Hematopoietic multipotent progenitor cell treated with erythropoietin and hydrocortisone succinate and interleukin-3 and kit ligand, for 17 days (in vitro differentiated cells): ENCODE data around the gene SMAD3.

Experiments used
- DNase-seq: peaks from one replicate; pipeline ENCODE4 v3.0.0-alpha.2; 2015; ENCODE audit warnings: low spot score

Gene SMAD3

DNA sequence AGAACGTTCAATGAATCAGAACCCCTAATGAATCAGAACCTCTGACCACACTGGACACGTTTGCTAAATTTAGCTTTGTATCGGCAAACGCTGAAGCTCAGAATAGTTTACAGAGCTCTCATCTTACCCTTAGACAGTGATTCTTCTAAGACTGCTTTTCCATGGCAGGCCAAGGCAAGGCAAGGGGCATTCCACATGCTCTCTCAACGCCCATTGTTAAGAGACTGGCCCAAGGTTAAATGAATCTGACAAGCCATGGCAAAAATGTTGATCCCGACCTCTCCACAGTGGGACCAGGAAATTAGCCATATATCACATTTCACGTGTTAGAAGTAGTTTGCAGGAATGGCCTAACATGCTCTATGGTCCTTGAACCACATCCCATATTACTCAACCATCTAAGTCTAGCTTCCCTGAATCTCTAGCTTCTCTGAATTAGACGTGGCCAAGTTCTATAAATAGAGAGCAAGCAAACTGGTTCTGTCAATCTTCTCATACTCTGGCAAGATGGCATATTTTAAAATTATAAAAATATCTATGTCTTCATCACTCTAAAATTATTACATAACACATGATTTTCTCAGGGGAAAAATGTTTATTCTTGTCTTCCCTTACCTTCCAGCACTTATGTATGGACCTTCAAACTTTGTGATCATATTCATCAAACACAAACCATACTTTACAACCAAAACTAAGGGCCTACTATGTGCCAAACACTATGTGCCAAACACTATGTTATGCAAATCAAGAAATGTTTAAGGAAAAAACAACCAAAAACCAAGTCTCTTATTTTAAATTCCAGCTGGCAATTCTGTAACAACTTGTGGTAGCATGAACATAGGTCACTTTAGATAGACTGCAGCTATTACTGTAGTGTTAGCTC lies 134.7 kb downstream of the SMAD3 start:
- no peak for DNase-seq

- DNase-seq = no peak
Observed at GRCh38 chr15:67201136-67201535, 135.7 kb downstream of the SMAD3 start.

DNA sequence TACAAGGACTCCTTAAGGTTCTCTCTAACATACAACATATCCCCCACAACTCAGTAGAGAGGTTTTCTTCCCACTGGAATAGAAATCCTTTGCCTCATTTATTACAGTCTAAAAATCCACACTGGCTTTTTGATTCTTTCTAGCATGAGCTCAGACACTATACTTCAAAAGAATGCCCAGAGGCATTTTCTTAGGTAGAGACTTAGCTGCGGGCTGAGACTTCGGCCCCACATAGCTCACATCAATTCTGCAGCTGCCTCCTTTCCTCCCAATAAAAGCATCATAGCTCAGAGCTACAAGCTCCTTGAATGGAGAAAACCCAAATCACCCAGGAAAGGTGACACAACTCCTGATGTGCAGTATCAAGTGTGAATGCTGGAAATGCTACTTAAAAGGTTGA lies 136.7 kb downstream of the SMAD3 start:
- DNase-seq = no peak

GRCh38 chr15:67202991-67203390 lies 137.6 kb downstream of the SMAD3 start:
- DNase-seq = no peak

- DNase-seq = no peak
Observed at GRCh38 chr15:67207555-67208207, 142.3 kb downstream of the SMAD3 start.

DNA sequence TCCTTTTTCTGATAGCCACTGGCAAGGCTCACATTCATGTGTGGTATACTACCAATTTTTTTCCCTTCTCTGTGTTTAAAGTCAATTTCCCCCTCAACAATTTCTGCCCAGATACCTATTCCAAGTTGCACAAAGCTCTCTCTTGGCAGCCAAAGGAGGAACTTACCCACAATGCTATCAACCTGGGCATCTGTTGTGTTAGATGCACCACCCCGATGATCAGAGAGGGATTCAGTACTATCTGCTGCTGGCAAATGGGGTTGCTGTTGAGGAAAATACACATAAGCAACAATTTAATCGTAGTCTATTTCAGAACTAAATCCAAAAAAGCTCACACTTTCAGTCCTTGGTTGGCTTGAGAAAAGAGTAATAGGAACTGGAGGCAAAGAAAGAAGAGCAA lies 143.0 kb downstream of the SMAD3 start:
- DNase-seq = no peak

DNA sequence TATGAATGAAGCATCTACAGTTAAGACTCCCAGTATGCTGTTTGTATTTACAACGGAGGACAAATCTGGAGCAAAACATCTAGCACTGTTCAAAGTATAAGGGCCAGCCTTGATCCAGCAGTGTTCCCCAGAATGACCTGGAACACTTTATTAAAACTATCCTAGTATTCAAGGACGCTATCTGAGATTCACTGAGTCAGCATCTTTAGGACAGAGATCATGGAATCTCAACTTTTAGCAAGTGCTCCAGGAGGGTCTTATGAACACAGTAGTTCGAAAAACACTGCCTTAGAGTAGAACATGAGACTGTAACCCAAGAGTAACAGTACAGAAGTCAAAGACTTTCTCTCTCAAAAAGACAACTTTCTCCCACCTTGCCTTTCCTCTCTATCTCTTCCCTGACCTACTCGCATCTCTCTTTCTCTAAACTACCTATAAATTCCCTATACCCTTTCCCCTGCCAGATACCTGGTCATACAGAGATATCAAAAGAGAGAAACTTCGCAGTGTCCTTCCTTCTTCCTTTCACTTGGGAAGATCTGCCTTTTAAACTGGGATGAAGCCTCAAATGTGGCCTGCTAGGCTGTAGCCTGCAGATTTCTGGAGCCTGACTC lies 145.3 kb downstream of the SMAD3 start:
- no peak for DNase-seq

GRCh38 chr15:67212684-67213367 lies 147.4 kb downstream of the SMAD3 start:
- DNase-seq = no peak

DNA sequence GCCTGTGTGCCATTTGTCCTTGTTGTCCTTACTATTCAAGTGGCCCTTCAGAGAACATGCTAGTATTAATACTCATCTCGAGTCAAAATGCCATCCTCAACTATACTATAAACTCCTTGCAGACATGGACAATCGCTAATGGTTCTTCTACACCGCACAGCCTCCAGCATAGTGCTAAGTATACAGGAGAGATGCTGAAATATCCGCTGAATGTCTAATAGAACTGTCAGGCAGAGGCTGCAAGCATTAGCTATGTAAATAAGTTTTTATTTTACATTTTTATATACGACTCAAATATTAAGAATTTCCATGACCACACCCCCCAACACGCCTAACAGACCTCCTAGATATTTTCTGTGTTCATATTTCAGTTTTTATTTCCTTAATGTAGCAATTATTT lies 149.7 kb downstream of the SMAD3 start:
- no peak for DNase-seq

GRCh38 chr15:67216859-67217258 lies 151.5 kb downstream of the SMAD3 start:
- DNase-seq = no peak

DNA sequence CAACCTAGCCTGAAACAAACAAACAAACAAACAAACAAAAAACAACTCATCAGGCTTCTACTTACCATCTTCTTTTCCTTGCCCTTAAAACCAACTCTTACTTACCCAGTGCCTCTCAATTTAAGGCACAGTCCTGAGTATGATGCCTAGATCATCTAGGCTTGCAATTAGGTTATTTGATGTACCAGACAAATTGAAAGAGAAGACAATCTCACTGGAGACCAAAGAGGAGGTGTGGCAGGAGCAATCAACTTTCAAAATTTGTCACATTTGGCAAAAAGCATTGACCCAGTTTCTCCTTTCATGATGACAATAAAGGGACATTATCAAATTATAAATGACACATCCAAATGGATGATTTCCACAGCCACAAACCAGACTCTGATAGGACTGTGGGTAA lies 153.0 kb downstream of the SMAD3 start:
- DNase-seq = no peak

DNA sequence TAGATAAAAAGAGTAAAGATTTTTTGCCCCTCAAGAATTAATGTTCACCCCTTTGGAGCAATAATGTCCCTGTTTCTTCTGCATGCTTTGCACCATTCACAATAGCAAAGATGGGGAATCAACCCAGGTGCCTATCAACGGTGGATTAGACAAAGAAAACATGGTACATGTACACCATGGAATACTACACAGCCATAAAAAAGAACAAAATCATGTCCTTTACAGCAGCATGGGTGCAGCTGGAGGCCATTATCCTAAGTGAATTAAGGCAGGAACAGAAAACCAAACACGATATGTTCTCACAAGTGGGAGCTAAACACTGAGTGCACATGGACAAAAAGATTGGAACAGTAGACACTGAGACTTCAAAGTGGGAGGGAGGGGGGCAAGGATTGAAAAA lies 153.9 kb downstream of the SMAD3 start:
- no peak for DNase-seq

GRCh38 chr15:67224889-67225288 lies 159.5 kb downstream of the SMAD3 start:
- no peak for DNase-seq

DNA sequence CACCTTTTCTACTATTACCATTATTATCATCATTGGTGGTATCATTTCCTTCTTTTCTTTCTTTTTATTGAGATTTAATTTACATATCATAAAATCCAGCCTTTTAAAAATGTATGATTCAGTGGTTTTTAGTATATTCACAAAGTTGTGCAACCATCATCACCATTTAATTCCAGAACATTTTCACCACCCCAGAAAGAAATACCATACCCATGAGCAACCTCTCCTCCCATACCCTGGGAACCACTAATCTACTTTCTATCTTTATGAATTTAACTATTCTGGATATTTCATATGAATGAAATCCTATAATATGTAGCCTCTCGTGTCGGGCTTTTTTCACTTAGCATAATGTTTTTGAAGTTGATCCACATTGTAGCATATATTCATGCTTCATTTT lies 159.9 kb downstream of the SMAD3 start:
- no peak for DNase-seq

- no peak for DNase-seq
Observed at GRCh38 chr15:67227431-67227830, 162.0 kb downstream of the SMAD3 start.

DNA sequence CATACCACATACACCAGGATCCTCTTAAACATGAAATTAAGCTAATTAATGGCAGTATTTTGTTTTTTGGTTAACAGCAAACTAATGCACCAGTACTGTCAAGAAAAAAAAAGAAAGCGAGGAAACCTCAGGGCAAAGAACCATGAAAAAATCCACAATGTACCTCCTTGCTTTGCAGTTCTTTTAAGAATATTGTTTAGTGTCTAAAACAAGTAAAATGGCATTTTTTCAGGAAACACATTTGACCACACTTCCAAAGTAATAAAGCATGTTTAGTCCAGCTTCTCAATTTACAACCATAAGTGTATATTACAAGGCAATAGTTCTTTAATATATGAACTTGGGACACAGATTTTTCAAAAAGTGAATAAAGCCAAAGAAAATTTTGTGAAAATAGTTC lies 162.4 kb downstream of the SMAD3 start:
- DNase-seq = no peak

DNA sequence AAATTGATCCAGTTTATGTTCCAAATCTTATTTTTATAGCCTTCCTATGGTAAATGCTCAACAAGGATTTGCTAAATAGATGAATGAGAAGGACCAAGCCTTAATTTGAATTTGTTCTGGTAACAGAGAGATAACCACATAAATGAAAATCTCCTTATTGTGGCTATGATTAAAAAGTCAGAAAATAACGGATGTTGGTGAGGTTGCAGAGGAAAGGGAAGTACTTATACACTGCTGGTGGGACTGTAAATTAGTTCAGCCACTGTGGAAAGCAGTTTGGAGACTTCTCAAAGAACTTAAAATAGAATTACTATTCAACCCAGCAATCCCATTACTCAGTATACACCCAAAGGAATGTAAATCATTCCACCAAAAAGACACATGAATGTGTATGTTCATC lies 162.9 kb downstream of the SMAD3 start:
- no peak for DNase-seq

DNA sequence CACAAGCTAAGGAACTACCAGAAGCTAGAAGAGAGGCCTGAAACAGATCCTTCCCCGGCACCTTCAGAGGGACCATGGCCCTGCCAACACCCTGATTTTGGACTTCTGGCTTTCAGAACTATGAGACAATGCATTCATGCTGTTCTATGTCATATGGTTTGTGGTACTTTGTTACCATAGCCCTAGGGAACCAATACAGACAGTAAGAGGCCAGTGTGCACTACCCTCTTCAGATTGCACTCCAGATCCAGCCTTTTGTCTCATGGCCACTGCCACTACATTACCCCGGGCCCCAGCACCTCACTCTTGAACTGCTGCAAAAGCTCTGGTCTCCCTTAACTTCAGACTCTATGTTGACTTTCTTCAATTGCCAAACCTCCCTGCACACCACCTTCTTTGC lies 165.1 kb downstream of the SMAD3 start:
- no peak for DNase-seq

DNA sequence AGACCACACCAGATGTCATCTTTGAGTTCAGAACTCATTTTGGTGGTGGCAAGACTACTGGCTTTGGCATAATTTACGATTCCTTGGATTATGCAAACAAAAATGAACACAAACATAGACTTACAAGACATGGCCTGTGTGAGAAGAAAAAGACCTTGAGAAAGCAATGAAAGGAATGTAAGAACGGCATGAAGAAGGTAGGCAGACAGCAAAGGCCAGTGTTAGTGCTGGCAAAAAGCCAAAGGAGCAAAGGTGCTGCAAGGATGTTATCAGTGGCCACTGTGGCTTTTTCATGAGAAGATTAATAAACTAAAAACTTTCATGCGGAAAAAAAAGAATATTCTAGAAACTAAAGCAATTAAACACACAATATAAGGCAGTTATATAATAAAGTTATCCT lies 167.2 kb downstream of the SMAD3 start:
- DNase-seq = no peak

DNA sequence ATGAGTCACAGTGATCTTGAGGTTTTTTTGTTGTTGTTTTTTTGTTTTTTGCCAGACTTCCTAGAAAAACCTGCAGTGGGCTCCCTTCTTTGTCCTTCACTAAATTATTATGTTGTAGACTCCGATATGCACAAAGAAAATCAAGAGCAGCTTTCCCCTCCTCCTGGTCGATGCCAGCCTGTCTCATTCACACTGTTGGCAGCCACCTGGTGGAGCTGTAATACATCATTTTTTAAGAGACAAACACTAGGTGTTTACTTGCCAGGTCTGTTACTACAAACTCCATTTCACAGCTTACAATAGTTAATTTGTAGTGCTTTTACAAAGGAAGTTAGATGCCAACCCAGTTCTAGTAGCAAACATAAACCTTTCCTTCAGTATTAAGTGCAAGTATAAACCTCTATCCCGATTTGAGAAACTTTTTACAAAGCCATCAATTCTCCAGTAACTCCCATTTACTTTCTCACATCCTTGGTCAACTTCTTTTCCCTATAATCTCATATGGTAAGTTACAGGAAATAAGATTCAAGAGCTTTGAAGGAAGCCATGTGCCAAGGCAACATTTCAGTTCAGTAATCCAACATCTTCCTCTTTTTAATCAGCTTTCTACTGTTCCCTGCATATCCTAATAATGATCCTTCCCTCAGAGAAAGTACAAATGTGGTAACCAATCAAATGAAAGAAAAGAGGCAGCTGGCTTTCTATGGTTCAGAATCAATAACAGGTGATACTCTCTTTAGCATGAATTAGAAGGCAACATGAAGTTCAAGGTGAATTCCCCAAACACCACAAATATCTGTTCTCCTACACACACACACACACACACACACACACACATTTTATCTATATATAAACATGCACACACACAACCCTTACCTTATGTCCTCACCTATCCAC lies 175.1 kb downstream of the SMAD3 start:
- DNase-seq = peak; percentile 29

DNA sequence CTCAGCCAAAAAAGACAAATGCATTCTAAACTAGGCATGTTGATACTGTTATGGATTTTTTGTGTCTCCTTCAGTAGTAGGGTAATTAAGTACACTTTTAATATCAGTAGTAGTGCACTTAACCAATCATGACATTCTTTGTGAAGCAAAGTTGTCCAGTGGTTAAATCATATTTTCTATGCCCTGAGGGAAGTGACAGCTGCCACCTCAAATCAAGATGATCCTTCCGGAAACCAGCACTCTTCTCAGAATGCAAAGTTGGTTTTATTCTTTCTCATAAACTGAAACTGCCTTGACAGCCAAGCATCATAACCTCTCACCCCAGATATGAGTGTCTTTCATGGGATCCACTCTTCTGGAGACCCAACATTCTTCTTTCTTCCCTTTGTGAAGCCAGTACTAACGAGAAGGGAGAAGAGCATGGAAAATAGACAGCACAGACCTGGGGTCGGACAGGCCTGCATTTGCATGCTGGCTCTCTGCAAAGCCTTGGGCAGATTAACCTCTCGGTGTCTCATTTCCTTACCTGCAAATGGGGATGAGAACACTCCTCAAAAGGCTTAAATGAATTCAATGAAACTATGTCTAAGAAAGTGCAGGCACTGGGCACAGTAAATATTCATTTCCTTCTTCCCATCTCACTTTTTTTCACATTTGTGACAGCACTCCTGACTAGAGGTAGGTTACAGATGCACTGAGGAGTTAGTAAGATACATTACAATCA lies 175.9 kb downstream of the SMAD3 start:
- no peak for DNase-seq
